GM12874 (cell line): ENCODE results near the gene CFAP410.

Experiments used
- TF ChIP-seq, protein P1 (sequence below): IDR thresholded peaks from 2 replicates; pipeline ENCODE4 v1.5.1; 2011; ENCODE audit warnings: low read depth, mild to moderate bottlenecking, control low read depth, low read length, moderate library complexity; ENCODE audit not compliant: insufficient read depth

The CFAP410 gene

DNA sequence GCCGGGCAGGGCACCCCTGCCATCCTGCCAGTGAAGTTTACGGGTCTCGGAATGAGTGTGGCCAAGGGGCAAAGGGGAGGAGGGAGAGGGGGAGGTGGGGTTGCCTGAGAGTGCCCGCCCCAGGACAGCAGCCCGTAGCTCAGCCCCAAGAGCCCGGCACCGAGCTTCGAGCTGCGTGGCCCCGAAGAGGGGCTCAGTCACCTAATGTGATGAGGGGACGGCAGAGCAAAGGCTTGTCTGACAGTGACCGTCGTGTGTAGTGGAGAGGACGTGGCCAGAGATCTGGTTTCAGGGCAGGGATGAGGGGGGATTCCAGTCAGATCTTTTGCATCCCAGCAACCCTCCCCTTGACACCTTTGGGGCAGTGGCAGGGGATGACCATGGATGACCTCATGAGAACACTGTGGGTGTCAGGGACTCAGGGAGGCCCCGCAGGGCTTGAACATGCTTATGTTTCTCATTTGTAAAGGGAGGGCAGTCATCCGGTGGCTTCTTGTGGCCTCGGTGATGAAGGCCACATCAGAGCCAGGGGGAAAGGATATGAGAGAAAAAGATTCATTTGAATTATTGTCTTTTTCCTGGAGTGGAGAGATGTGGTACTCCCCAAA is 13.2 kb upstream of the CFAP410 start:
- TF ChIP-seq, protein P1, sequence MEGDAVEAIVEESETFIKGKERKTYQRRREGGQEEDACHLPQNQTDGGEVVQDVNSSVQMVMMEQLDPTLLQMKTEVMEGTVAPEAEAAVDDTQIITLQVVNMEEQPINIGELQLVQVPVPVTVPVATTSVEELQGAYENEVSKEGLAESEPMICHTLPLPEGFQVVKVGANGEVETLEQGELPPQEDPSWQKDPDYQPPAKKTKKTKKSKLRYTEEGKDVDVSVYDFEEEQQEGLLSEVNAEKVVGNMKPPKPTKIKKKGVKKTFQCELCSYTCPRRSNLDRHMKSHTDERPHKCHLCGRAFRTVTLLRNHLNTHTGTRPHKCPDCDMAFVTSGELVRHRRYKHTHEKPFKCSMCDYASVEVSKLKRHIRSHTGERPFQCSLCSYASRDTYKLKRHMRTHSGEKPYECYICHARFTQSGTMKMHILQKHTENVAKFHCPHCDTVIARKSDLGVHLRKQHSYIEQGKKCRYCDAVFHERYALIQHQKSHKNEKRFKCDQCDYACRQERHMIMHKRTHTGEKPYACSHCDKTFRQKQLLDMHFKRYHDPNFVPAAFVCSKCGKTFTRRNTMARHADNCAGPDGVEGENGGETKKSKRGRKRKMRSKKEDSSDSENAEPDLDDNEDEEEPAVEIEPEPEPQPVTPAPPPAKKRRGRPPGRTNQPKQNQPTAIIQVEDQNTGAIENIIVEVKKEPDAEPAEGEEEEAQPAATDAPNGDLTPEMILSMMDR: no peak

DNA sequence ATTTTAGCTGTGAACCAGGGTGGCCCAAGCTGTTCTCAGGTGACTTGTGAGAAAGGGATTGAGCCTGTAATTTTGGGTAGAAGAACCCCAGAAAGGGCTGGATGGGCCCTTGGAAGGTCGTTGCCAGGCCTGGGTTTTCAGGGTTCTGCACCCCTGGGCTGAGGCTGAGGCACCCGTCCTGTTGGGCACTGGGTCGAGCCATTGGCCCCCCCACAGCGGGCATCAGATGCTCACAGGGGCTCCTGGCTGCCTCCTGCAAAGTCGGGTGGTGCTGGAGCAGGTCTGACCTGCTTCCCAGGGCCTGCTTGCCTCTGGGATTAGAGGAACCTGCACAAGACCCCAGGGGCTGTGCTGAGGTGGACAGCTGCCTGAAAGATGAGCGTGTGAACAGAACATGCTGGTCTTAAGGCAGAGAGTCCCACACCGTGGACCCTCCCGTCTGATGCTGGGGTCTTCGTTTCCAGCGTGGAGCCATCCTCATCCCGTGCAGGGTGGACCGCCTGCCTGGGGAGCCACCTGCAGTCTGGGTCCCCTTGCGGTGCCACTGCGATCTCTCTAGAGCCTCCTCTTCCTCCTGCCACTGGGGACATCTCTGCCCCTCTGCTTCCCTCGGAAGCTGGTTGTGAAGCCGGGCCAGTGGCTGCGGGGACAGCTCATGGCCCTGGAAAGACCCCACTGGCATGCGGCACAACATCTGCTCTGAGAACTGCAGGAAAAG is 12.5 kb upstream of the CFAP410 start:
- TF ChIP-seq, protein P1: no peak

DNA sequence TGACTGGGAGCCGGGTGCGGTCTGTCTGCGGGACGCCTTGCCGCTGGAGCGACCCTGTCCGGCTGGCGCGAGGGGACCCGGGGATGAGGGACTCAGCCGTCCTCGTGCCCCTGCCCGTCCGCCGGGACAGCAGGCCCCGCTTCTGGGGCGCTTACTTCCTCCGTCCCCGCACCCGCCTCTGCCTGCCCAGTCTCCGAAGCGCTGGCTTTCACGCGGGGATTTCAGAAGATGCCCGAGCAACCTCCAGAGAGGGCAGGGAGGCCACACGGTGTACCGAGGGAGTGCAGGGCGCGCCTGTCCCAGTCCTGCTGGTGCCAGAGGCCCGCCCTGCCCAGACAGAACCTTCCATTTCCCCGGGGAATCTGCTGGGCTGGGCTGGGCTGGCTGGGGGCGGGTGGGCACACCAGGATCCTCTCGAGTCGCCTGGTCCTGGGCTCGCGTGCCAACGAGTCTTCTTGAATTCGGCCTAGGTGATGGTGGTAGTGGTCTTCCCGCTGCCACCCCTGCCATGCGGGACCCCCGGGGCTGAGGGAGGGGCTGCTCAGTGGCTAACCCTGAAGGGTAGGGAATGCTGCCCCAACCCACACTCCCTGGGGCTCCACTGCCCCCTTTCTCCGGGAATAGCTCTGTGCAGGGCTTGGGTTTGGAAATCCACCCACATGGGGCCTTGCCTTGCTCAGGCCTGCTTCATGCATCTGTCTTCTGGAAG is 11.7 kb upstream of the CFAP410 start:
- TF ChIP-seq, protein P1: no peak

DNA sequence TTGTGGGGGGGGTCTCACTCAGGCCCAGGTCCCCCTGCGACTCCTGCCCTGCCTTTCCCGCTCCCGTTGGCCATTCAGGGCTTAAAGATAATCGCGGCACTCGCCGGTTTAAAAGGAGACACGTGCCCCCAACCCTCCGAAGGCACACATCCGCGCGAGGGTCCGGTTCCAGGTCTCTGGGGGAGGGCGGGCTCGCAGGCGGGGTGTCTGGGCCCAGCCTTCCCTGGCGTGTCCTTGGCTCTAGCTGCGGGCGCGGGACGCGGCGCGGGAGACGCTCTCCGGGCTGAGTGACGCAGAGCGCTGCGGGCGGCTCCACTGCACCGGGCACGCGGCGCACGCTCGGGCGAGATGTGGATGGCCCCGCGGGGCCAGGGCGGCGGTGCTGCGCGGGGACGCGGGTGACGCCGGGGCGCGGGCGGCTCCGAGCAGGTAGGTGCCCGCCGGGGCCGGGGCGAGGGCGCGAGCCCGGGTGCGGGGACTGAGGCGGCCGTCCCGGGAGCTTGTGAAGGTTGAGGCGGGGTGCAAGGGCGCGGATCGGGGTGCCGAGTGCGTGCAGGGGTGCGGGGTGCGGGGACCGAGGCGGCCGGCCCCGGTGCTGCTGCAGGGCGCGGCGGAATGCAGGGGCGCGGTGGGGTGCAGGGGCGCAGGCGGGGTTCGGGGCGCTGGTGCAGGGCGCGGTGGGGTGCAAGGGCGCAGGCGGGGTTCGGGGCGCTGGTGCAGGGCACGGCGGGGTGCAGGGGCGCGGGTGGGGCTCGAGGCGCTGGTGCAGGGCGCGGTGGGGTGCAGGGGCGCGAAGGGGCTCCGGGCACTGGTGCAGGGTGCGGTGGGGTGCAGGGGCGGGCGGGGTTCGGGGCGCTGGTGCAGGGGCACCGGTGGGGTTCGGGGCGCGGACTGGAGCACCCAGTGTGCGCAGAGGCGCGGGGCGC is 10.9 kb upstream of the CFAP410 start:
- TF ChIP-seq, protein P1: no peak

DNA sequence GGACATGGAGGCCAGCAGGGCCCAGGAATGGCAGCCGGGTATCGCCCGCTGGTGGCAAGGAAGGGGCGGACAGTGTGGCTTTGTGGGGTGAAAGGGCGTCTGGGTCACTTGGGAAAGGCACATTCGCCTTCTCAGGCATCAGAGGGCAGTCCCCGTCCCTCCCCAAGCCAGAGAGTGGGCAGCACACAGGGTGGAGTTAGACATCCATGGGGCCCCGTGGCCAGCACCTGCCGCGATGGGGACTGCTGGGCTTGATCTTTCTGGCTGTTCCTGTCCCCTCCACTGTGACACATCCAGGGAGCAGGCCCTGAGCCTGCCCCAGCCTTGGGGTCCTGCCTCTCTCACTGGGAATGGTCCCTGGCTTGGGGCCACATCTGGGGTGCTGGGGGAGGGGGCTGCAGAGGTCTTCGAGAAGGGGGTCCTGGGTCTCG is 10.2 kb upstream of the CFAP410 start:
- TF ChIP-seq, protein P1: no peak

DNA sequence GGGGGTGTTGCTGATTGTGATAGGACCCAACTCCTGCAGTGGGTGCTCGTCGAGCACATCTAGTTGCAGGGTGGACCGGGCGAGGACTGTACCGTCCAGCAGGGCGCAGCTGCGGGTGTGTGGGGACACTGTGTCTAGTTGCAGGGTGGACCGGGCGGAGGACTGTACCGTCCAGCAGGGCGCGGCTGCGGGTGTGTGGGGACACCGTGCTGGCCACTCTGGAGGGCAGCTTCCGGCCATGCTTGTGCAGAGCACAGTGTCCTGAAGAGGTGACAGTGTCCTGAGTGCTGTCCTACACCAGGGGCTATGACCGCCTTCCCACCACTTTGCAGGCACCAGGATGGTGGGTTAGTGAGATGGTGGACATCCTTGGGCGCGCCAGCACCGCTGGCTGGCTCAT is 9.7 kb upstream of the CFAP410 start:
- TF ChIP-seq, protein P1: no peak
